ENCODE data around the gene PXDN.

The PXDN gene

DNA sequence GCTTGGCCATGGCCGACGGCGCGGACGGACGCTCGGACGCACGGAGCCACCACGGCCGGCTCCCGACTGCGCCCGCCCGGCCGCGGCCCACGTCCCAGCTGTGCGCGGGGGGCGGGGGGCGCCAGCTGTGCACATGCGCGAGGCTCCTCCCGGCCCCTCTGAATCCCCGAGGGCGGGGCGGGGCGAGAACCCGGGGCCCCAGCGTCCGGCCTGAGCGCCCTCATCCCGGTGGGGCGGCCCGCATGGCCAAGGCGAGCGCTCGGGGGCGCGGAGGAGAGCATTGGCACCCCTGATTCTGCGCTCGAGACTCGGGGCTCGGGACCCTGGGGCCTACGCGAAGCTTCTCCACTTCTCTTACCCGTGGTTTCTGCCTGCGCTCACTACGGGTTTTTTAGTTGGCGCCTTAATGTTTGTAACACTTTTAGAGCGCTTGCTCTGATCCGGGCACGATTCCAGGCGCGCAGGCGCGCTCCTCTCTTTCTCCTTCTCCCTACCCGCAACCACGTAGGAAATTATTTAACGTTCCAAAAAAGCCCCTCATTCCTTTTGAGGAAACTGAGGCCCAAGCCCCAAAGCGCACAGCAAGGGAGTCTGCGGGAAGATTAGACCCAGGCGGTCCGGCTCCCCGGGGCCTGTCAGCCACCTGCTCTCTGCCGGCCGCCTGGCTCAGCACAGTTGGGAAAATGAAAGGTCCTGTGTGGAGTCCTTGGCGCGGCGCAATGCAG is at the start of gene PXDN:
TSS of gene PXDN (minus strand) at position 70 of the 725 bp plus-strand sequence. CDS start at position 10, 60 bp downstream.
- no peak for TF ChIP-seq CTCF (conservative IDR thresholded peaks at IDR 0.05)
- peak within 1 kb of the TSS; percentile 83 for H3K27ac ChIP-seq

DNA sequence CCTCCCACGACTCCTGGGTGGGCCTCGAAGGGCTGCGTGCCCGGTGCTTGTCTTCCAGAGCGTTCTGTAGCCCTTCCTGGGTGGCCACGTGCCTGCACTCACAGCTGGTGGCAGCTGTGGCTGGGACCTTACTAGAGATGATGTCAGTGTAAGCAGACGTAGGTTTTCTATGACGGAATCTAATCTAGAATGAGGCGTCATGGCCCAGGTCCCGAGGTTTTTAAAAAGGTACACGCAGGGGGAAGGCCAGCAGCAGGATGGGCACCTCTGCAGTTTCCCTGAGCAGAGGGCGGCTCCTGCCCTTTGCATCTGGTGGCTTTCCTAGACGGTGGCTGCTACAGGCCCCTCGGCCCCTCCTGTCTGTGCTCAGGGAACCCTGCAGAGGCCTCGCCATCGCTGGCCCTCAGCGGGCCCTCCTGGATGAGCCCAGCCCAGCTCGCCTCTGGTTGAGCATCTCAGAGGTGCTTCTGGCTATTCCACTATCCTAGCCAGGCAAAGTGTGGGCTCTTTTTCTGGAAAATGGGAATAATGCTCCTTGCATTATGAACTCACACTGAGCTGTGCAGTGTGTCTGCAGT is 49.6 kb upstream of the PXDN start:
- H3K27ac ChIP-seq: no peak overlapping the region
- no peak for TF ChIP-seq CTCF (conservative IDR thresholded peaks at IDR 0.05)

GRCh38 chr2:1793001-1793867 is 48.9 kb upstream of the PXDN start:
- H3K27ac ChIP-seq: no peak overlapping the region
- no peak for TF ChIP-seq CTCF (conservative IDR thresholded peaks at IDR 0.05)

- H3K27ac ChIP-seq: no peak overlapping the region
- no peak for TF ChIP-seq CTCF (conservative IDR thresholded peaks at IDR 0.05)
These were observed 47.5 kb upstream of the PXDN start for GRCh38 chr2:1791685-1792435.

- no peak for TF ChIP-seq CTCF (conservative IDR thresholded peaks at IDR 0.05)
- H3K27ac ChIP-seq: no peak overlapping the region
These were observed 46.8 kb upstream of the PXDN start for GRCh38 chr2:1791006-1791605.

- no peak overlapping the region for H3K27ac ChIP-seq
- no peak for TF ChIP-seq CTCF (conservative IDR thresholded peaks at IDR 0.05)
These were observed 46.2 kb upstream of the PXDN start for GRCh38 chr2:1790473-1790872.

All from VCaP (cell line).